Left hindlimb (tissue), 1 donor: Measurements from ENCODE around the gene FAM83F.
"Not testable (repeated sequence)": the region's sequence is repeated elsewhere in the genome, so short reads cannot be mapped to it uniquely, and the experiment has no call there.

ENCODE experiments used
- DNase-seq: peaks from one replicate; pipeline ENCODE4 v3.0.0-alpha.2; 2018

FAM83F gene

DNA sequence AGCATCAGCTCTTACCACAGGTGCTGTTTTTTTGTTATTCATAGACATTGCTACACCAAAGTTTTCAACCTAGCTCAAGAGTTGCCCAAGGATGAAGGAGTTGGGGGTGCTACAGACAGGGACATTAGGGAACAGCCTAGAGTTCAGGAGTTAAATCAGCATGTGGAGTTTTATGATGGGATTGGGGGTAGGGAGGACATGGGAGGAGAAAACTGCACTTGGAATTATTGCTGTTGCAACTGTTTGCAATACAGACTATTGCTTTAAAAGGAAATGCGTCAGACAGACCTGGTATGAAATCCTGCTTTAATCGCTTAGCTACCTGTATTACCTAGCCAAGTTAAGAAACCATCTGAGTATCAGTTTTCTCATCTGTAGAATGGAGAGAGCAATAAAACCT, 28.3 kb upstream of the FAM83F start:
- no peak for DNase-seq

DNA sequence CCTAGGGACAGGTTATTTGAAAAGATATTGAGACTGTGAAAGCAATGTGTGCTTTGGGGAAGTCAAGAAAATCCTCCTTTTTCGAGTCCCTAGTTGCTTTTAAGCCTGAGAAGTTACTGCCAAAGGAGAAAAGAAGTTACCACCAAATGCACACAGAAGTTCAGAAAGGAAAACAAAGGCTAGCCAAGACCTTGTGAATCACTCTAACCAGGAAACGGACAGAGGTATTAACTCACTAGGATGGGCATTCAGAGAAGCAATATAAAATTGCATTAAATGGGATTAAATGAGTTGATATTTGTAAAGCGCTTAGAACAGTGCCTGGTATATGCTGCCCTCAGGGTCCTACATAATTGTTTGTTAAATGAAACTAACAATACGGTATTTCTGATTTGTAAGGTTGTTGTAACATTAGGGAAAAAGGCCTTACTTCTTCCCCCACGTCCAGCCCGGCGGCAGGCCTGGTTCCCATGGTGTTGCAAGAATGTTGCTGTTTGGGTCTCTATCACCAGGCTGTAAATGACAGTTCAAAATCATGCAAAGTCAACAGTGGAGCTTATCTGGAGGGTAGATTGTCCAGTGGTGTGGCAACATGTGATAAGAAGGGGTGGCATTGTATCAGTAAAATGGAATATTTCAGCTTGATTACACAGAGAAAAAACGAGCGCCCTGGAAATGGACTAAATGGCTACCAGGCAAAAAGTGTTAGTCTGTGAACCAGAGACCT, 27.5 kb upstream of the FAM83F start:
- DNase-seq = no peak

DNA sequence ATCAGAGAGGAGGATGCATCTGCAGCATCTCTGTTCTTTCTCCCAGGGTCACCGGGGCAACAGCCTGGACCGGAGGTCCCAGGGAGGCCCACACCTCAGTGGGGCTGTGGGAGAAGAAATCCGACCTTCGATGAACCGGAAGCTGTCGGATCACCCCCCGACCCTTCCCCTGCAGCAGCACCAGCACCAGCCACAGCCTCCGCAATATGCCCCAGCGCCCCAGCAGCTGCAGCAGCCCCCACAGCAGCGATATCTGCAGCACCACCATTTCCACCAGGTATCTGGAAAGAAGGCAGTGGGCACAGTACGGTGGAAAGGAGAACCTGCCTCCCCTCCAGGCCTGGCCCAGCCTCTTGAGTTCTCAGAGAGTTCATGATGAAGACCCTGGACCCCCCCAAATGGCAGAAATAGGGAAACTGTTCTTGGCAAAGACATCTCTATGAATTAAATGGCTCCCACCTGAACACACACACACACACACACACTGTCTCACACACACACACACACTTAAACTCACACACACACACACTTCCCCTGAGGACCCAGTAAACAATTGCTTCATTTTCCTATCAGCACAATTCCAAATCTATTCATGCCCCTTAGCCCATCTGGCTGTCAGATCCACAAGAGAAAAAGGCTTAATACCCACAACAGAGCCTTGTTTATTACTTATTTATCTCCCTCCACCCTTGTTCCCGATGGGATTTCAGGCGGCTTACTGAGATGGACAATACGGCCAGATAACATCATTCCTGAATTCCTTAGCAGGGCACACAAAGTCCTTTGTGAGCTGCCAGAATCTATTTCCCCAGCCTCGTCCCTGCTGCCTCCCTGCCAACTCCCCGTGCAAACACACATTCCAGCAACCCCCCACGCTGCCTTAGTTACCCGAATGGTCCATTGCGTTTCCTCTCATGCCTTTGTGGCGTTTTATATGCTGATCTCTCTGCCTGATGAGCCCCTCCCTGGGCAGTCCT, 26.5 kb upstream of the FAM83F start:
- no peak for DNase-seq

DNA sequence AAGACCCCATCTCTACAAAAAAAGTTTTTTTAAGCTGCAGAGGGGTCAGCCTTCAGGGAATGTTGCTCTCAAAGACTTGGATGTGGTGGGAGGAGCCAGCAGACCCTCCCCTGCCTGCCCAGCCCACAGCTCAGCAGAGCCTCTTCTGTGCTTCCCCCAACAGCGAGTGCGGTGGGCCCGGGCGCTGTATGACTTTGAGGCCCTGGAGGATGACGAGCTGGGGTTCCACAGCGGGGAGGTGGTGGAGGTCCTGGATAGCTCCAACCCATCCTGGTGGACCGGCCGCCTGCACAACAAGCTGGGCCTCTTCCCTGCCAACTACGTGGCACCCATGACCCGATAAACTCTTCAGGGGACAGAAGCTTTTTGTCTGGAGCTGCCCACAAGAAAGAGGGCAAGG, 24.0 kb upstream of the FAM83F start:
- no peak for DNase-seq

DNA sequence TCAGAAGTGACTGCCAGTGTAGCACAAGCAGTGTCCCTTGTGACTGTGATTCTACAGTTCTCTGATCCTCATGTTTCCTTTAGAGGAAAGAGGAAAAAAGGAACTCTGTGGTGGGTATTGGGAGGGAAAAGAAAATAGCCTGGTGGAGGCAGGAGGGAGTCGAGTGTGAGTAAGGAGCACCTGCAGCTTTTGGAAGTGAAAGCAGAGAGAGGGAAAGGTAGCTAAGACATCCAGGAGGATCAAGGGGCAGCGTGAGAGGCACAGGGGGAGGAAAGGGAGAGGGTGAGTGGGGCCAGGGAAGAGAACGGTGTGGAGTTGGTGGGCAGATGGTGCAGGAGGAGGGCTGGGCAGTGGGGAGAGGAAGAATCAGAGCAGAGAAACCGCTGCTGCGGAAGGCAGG, 22.1 kb upstream of the FAM83F start:
- DNase-seq = no peak

DNA sequence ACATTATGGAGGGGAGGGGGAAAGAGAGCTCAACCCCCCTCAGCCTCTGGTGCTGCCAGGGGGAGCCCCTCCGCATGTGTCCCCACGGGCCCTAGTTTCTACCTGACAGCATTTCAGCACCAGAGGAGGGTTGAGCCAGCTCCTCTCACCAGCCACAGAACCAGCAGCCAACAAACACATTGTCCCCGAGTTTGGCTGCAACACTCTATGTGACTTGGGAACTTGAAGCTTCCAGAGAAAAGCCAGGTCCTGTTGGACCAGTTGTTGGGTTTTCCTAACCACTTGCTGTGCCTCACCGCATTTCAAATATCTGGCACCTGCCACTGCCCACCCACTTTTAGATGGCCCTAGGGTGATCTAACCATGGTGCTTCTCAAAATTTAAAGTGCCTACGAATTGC, 21.1 kb upstream of the FAM83F start:
- DNase-seq = no peak

DNA sequence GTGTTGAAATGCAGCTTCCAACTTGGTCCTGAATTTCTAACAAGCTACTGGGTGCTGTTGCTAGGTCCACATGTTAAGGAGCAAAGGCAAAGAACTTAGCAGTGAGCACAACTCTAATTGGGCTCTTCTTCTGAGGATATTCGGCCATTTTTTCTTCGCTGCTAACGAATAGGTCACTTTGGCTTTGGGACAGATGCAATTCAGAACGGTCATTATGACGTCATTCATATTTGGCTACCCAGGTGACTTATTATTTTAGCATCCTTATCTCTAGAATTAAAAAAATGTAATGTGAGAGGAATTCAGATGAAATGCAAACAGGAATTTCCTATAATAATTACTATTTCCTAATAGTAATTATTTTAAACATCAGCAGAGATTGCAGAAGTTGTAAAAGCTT, 20.7 kb upstream of the FAM83F start:
- DNase-seq = no peak

DNA sequence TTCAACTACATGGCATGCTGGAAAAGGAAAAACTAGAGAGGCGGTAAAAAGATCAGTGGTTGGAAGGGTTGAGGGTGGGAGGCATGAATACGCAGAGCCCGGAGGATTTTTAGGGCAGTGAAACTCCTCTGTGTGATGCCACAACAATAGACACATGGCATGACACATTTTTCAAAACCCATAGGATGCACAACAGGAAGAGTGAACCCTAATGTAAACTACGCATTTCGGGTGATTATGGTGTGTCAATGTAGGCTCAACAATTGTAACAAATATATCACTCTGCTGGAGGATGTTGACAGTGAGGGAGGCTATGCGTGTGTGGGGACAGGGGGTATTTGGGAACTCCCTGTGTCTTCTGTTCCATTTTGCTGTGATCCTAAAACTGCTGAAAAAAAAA, 15.7 kb upstream of the FAM83F start:
- DNase-seq = no peak

DNA sequence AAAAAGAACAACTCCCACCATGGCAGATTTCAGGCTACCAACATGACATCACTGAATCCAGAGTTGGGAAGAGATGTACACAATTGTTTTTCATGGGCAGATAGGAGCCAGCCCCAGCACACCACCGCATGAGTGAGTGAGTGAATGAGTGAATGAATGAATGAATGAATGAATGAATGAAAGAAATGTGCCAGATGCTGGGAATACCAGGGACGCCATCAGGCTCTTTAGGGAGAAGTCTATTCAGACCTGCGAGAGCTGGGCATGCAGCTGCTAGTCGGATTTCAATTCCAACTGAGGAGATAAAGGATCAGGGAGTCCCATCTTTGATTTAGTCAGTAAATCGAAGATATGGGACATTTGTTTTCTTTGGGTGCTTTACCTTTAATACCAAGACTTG, 15.3 kb upstream of the FAM83F start:
- no peak for DNase-seq

DNA sequence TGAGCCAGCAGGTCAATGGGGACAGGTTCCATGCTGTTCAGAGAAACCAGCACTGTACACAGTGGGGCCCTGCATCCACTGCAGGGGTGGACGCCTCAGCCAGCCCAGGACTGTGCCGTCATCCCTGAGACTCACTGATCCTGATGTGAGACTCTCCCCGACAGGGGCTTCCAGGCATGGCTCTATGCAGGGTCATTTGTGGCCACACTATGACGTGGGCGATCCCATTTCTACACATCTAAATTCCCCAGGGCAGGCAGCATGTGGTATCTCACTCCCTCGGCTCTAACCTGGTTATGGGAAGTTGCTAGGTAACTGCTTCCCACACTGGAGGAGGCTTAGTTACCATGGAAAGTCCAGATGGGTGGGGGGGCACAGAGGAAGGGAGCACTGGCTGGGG, 14.2 kb upstream of the FAM83F start:
- no peak for DNase-seq

DNA sequence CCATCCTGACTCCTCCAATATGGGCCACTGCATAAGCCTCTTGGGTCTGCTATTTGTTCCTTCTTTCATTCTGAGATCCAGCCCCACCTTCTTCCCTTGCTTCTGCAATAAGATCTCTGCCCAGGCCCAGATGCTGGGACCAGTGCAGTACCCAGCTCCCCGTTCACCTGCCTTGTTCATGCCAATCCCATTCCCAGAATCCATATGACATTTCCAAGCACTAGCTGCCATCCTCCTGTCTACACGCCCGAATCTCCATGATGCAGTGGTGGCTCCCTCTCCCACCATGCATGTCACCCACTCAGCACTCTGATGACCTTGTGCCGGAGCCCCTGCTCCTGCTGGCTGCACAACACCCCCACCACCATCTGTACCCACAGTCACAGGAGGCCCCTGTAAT, 11.4 kb upstream of the FAM83F start:
- no peak for DNase-seq

DNA sequence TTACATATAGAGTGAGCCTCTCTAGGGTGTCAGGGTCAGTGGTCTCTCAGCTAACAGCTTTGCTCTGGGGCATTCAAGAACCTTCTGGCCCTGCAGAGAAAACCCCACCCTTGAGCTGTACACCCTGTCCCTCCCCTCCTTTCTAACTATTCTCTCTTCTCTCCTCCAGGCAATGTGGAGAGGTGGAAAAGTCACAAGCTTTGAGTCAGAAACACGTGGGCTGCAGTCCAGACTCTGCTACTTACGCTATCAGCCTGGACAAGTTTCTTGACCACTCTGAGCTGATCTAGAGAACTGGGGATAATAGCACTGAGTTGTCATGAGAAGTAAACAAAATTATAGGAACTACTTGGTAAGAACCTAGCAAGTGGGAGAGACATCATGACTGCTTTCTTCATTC, 10.7 kb upstream of the FAM83F start:
- DNase-seq = no peak

DNA sequence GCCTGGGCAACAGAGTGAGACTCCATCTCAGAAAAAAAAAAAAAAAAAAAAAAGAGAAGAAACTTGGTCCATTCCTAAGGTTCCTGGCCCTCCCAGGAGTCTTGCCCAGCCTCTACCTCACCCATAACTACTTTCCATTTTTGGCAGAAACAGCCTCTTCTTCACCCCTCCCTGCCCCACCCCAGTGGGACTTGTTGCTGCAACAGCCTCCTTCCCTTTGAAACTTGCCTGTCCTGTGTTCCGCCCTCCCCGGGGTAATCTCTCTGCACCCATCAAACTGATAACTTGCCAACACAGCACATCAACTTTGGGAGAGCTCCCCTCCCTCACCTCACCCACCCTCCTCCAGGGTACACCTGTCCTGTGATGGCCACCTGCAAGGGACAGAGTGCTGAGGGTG, 10.0 kb upstream of the FAM83F start:
- no peak for DNase-seq

DNA sequence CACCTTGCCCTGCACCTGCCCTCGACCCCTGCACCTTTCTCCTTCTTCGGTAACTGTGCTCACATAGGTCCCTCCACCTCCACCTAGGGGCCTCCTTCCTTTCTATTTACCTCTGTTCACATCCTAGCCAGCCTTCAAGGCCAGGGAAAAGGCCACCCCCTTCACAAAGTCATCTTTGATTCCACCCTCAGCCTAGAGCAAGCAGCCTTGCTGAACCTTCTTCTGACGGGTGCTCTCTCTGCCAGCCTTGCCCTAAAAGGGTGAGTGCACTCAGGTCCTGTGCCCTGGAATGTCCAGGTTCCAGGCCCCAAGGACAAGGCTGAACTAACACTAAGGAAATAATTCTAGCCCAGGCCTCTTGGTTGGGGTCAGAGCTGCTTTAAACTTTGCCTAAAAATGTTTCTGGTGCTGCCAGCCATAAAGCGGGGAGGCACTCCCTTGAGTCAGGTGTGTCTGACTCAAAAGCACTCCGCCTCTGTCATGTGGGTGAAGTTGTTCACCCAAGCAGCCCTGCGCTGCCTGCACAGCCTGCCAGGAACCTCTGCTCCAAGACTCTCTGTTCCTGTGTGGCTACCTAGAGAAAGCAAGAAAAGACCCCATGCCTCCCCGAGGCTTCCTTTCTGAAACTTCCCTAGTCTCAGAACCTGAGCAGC, 9.2 kb upstream of the FAM83F start:
- no peak for DNase-seq

DNA sequence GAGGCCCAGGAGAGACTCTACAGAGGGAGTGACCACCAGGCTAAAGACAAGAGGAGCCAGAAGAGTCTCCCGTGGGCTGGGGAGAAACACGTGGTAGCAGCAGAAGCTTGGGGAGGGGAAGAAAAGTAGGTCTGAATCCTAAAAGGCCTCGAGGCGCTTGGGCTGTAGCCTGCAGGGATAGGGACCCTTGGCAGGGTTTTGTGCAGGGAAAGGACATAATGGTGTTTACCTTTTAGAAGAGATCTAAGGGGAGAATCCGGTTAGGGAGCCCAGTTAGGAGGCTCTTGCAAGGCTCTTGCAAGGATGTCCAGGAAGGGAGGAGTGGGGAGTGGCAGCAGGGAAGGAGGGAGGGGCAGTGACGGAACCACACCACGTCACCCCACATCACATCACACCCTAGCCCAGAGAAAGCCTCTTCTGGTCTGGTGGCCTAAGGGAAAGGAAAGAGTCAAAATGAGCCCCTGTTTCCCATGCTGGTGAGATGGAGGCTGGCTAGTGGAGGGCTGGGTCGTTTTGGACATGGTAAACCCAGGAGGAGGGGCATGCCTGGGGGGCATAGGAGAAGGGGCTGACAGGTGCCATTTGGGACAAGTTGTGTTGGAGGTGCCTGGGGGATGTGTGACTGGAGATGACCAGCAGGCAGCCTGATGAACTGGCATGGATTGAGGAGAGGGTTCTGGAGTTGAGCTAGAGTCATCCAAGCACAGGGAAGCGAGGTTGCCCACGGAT, 6.2 kb upstream of the FAM83F start:
- DNase-seq = no peak

DNA sequence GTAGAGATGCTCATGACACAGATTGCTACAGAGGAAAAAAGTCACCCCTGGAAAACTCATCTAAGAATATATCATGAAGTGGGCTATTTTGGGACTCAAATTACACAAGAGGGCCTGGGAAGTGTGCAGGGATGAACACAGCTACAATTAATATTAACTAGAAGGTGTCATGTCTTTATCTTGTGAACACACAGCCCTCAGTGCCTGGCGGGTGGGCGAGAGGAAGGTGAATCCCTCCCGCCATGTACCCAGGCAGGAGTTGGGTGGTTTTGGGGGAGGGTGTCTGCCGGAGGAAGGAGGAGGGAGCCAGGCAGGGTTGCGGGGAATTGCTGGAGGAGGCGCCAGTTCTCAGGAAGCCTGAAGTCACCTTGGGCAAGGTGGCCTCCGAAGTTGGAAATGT, 5.1 kb upstream of the FAM83F start:
- no peak for DNase-seq

DNA sequence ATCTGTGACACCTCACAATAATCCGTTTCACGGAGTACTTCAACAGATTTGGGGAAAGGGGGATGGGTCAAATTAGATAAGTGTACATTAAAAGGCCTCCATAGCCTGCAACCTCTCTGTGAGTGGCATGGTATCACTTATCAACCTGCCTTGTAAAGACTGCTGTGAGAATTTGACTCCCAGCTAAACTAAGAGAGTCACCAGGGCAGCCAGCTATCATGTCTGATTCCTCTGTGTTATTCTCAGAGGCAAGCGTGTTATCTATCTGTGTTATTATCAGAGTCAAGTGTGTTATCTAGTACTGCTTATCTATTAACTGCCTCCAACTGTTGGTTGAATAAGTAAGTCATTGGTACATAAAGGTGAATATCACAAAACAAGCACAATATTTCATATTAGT, 4.1 kb upstream of the FAM83F start:
- DNase-seq = no peak

DNA sequence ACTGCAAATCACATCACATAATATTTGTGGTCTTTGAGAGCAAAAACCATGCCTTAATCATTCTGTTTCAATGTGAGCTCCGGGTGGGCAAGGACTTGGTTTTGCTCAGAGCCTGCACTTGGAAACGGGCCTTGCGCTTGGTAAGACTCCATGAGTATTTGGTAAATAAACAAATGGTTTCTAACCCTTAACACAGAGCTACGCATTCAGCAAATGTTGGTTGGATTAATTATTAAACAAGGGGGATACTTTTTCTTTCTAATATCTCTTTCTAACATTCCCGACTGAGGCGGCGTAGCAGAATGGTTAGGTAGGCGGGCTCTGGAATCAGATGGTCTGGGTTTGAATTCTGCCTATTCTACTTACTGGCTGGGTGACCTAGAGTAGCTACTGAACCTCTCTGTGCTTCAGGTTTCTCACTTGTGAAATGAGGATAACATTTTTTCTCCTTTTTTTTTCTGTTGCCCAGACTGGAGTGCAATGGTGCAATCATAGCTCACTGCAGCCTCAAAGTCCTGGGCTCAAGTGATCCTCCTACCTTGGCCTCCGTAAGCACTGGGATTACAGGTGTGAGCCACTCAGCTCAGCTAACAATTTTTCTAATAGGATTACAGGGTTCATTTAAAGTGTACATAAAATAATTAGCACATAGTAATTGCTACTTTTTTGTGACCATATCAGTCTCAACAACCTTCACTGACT, 3.4 kb upstream of the FAM83F start:
- no peak for DNase-seq

DNA sequence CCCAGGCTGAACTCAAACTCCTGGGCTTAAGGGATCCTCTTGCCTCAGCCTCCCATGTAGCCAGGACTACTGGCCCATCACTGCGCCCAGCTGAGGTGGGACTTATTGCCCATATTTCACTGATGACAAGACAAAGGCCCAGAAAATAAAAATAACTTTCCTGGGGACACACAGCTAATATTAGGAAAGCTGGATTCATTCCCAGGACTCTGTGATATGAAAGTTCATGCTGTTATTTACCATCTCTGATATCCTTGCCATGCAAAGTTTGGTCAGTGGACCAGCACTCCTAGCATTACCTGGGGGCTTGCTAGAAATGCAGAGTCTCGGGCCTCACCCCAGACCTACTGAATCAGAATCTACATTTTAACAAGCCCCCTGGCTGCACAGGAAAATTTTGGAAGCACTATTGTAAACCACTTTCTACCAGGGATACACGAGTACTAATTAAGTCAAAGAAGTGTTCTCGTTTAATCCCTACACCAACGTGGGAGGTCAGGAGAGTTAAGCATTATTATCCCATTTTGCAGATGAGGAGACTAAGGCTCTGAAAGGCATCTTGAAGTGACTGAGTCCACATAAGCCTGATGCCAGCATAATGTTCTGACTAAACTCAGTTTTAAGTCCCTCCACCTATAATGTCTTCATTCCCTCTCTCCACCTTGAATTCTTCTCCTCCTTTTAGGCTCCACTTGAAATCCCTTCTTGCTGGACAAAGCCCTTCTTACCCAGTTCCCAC, 2.5 kb upstream of the FAM83F start:
- DNase-seq = no peak

DNA sequence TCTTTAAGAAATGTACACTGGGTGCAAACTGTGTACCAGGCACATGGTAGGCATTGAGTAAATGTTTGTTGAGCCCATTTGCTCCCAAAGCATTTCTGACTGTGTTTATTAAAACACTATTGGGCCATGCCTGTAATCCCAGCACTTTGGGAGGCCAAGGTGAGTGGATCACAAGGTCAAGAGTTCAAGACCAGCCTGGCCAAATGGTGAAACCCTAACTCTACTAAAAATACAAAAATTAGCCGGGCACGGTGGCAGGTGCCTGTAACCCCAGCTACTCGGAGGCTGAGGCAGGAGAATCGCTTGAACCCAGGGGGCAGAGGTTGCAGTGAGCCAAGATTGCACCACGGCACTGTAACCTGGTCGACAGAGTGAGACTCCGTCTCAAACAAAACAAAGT, 1.9 kb upstream of the FAM83F start:
- not testable (repeated sequence) for DNase-seq

DNA sequence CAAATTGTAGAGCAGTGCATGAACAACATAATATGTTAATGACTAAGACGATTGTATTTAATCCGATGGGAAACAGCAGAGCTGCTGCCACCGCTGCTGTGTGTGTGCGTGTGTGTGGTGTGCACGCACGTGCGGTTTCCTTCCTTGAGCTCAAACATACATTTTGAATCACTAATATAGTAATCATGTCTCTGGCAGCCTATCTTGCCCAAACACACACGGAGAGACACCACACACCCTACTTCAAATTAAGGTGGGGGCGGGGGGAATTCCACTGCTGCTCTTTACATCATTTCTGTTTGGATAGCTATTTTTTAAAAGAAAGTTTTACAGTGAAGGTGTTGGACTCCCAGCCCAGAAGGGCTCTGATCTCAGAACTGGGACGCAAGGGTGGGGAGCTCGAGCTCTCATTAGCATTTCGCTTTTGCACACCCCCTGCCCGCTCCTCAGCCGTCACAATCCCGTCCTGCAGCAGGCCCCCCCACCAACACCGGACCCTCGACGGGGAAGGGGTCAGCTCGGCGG, 651 bp upstream of the FAM83F start:
- no peak for DNase-seq
